ENCODE data around the gene AKAP13.

Gene AKAP13

DNA sequence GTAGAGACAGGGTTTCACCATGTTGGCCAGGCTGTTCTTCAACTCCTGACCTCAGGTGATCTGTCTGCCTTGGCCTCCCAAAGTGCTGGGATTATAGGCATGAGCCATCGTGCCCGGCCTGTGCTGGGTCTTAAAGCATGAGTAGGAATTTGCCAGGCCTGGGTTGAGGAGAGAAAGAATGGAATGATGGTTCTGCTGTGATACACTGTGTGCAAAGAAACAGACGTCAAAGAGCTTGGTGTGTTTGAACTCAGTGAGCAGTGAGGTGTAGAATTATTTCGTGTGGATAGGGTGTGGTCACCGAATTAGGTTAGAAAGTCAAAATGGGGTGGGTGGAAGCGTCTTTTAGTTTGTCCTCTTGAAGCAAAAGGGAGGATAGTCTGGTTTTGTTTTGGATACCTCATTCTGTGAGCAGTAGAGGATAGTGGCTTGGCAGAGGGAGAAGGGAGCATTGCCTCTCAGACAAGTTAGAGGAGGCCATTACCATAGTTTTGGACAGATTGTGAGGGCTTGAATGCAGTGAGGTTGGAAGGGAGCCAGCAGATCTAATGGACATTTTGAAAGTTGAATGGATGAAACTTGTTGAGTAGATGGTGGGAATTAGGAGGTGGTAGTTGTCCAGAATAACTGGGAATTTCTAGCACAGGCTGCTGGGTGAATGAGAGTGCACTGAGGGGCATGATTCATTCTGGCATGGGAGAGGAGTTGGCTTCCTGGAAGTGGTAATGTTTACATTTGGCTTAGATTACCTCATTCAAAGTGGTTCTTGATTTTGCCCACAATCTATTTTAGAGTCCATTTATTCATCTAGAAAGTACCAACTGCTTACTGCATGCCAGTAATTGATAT is 27.2 kb downstream of the AKAP13 start (continued):
- TF ChIP-seq ZBTB17 (tag by site-specific recombination; IDR thresholded peaks at IDR 0.05) (peak; percentile 39; the same call in 1 of the 2 replicates), ZNF654 (tag by site-specific recombination; IDR thresholded peaks at IDR 0.05; ENCODE audit: low read depth) (no peak), ZSCAN23 (tag by site-specific recombination; IDR thresholded peaks at IDR 0.05) (no peak), ZBTB21 (tag by site-specific recombination; IDR thresholded peaks at IDR 0.05) (peak; percentile 10; the same call in 1 of the 2 replicates), RBAK (tag by site-specific recombination; IDR thresholded peaks at IDR 0.05) (no peak; the same call in 1 of the 2 replicates), PRDM2 (tag by site-specific recombination; IDR thresholded peaks at IDR 0.05; ENCODE audit: borderline replicate concordance) (no peak), SP3 (tag by site-specific recombination; IDR thresholded peaks at IDR 0.05) (0 out of 2 replicates have a peak, but pooled peaks have one; percentile 22), BCL11B (tag by site-specific recombination; IDR thresholded peaks at IDR 0.05; ENCODE audit: low read depth) (no peak), ZNF211 (tag by site-specific recombination; IDR thresholded peaks at IDR 0.05; ENCODE audit: low read depth) (no peak), ZNF169 (tag by site-specific recombination; IDR thresholded peaks at IDR 0.05) (no peak), ZNF449 (tag by site-specific recombination; IDR thresholded peaks at IDR 0.05) (no peak), ZNF776 (tag by site-specific recombination; IDR thresholded peaks at IDR 0.05; ENCODE audit: borderline replicate concordance) (no peak), PBX3 (CRISPR knock-in tag; IDR thresholded peaks at IDR 0.05) (no peak), ZNF707 (tag by site-specific recombination; IDR thresholded peaks at IDR 0.05) (no peak), ZNF404 (tag by site-specific recombination; IDR thresholded peaks at IDR 0.05) (no peak), FEZF1 (tag by site-specific recombination; IDR thresholded peaks at IDR 0.05) (peak; percentile 10; the same call in 1 of the 2 replicates), ZNF544 (tag by site-specific recombination; IDR thresholded peaks at IDR 0.05) (no peak), ZNF121 (tag by site-specific recombination; IDR thresholded peaks at IDR 0.05) (no peak), ZNF280D (tag by site-specific recombination; IDR thresholded peaks at IDR 0.05) (no peak), ZNF621 (tag by site-specific recombination; IDR thresholded peaks at IDR 0.05) (no peak)
- TF ChIP-seq, protein P1, sequence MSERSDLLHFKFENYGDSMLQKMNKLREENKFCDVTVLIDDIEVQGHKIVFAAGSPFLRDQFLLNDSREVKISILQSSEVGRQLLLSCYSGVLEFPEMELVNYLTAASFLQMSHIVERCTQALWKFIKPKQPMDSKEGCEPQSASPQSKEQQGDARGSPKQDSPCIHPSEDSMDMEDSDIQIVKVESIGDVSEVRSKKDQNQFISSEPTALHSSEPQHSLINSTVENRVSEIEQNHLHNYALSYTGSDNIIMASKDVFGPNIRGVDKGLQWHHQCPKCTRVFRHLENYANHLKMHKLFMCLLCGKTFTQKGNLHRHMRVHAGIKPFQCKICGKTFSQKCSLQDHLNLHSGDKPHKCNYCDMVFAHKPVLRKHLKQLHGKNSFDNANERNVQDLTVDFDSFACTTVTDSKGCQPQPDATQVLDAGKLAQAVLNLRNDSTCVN (tag by site-specific recombination; optimal IDR thresholded peaks at IDR 0.05), result no peak
- TF ChIP-seq, protein P2, sequence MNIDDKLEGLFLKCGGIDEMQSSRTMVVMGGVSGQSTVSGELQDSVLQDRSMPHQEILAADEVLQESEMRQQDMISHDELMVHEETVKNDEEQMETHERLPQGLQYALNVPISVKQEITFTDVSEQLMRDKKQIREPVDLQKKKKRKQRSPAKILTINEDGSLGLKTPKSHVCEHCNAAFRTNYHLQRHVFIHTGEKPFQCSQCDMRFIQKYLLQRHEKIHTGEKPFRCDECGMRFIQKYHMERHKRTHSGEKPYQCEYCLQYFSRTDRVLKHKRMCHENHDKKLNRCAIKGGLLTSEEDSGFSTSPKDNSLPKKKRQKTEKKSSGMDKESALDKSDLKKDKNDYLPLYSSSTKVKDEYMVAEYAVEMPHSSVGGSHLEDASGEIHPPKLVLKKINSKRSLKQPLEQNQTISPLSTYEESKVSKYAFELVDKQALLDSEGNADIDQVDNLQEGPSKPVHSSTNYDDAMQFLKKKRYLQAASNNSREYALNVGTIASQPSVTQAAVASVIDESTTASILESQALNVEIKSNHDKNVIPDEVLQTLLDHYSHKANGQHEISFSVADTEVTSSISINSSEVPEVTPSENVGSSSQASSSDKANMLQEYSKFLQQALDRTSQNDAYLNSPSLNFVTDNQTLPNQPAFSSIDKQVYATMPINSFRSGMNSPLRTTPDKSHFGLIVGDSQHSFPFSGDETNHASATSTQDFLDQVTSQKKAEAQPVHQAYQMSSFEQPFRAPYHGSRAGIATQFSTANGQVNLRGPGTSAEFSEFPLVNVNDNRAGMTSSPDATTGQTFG (tag by site-specific recombination; IDR thresholded peaks at IDR 0.05; ENCODE audit: borderline replicate concordance), result no peak

Data from HEK293 (cell line).